Placental epithelial cell (primary cell): Measurements from ENCODE around the gene PNPLA3. TPM values are rescaled to one million over a fixed set of nuclear protein-coding genes. Genes with fewer than 3 reads are reported as not detected.

ENCODE experiments used
- total RNA-seq: library from RNA; depleted of rRNA; stranded (reverse); fragments of >200 nt; gene quantifications from 2 replicates; pipeline ENCODE4 v1.2.3, GENCODE V29; 2012

Gene PNPLA3, protein sequence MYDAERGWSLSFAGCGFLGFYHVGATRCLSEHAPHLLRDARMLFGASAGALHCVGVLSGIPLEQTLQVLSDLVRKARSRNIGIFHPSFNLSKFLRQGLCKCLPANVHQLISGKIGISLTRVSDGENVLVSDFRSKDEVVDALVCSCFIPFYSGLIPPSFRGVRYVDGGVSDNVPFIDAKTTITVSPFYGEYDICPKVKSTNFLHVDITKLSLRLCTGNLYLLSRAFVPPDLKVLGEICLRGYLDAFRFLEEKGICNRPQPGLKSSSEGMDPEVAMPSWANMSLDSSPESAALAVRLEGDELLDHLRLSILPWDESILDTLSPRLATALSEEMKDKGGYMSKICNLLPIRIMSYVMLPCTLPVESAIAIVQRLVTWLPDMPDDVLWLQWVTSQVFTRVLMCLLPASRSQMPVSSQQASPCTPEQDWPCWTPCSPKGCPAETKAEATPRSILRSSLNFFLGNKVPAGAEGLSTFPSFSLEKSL
- 0.39 and 0.98 TPM in 2 replicates for total RNA-seq

DNA sequence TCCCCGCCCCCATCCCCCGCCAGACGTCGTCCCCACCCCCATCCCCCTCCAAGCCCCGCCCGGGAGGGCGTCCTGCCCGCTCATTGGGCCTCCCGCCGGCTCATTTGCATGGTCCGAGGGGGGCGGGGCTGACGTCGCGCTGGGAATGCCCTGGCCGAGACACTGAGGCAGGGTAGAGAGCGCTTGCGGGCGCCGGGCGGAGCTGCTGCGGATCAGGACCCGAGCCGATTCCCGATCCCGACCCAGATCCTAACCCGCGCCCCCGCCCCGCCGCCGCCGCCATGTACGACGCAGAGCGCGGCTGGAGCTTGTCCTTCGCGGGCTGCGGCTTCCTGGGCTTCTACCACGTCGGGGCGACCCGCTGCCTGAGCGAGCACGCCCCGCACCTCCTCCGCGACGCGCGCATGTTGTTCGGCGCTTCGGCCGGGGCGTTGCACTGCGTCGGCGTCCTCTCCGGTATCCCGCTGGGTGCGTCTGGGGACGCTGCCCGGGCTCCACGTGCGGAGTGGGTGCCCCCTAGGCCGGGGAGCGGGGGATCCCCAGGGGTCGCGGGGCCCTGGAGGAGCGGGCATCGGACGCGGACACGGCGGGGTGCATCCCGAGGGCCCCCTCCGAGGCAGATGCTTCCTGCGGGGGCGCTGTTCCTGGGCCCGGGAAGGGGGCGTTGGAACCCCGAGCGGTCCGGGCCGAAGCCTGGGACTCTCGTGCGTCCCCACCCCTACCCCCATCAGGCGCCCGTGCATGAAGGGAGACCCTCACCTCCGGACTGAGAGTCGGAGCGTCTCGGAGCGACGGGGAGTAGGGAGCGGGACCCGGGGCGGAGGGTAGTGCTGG lies at the start of gene PNPLA3:
Gene PNPLA3, plus strand, starts transcription at position 175 of the 834 bp plus-strand sequence. Its CDS starts 107 bp downstream, at position 282.

DNA sequence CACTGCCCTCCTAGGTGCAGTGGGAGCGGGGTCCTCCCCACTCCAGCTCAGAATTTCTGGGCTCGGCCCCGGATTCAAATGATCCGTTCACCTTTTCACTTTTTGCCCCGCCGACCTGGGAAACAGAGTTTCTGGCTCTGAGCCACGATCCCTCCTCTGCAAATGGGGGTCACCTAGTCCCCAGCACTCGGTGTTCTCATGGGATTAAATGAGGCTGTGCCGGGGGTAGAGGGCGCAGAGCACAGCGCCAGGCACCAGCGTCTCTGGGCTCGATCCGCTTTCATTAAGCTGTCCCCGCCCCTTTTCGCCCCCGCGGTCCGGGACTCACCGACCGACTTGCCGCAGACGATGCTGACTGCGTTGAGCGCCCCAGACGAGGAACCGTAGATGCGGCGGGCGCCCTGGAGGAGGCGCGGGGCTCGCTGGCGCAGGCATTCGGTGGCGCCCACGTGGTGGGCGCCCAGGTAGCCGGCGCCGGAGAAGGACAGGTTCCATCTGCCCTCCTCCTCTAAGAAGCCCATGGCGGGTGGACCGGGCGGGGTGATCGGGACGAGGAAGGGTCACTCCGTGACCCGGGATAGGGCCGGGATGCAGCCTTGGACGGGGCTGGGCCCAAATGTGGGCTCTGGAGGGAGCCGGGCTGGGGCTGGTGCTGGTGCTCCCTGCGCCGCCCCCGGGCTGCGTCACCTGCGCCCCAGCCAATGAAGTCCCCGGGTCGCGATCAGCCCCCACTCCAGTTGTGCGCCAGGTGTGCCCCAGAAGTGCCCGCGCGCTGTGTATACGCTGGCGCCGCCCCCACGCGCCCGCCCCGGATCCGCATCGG lies 32.0 kb upstream of the PNPLA3 start, which contains the start of gene PNPLA5:
Gene PNPLA5, minus strand, starts transcription at position 654 of the 823 bp plus-strand sequence. Its CDS starts 133 bp downstream, at position 521.

GRCh38 chr22:43955040-43955882 lies 31.7 kb downstream of the PNPLA3 start, which contains the start of gene SAMM50:
Gene SAMM50, plus strand, starts transcription at chr22:43955442. Its CDS starts 136 bp downstream, at chr22:43955578.

Other genes starting within 250 kb of the PNPLA3 start
- 2.5 and 3.5 TPM in 2 replicates for gene EFCAB6, start 111.5 kb upstream of the PNPLA3 start, total RNA-seq
- 0.11 and 0.39 TPM in 2 replicates for gene SULT4A1, start 61.3 kb upstream of the PNPLA3 start, total RNA-seq
- gene PNPLA5, start 31.8 kb upstream of the PNPLA3 start, total RNA-seq: not detected in 2 replicates
- 44.4 and 51.5 TPM in 2 replicates for gene SAMM50, start 31.6 kb downstream of the PNPLA3 start, total RNA-seq
- gene PARVB, start 100.5 kb downstream of the PNPLA3 start, total RNA-seq: 1.8 and 2.4 TPM in 2 replicates